LNCAP (cell line): Measurements from ENCODE around the gene ZYX.

ENCODE experiments used
- TF ChIP-seq, protein P1 (sequence below): fragments of 450-650 bp; IDR thresholded peaks from 2 replicates; pipeline ENCODE4 v1.5.1; 2017; ENCODE audit warnings: mild to moderate bottlenecking

Gene ZYX

DNA sequence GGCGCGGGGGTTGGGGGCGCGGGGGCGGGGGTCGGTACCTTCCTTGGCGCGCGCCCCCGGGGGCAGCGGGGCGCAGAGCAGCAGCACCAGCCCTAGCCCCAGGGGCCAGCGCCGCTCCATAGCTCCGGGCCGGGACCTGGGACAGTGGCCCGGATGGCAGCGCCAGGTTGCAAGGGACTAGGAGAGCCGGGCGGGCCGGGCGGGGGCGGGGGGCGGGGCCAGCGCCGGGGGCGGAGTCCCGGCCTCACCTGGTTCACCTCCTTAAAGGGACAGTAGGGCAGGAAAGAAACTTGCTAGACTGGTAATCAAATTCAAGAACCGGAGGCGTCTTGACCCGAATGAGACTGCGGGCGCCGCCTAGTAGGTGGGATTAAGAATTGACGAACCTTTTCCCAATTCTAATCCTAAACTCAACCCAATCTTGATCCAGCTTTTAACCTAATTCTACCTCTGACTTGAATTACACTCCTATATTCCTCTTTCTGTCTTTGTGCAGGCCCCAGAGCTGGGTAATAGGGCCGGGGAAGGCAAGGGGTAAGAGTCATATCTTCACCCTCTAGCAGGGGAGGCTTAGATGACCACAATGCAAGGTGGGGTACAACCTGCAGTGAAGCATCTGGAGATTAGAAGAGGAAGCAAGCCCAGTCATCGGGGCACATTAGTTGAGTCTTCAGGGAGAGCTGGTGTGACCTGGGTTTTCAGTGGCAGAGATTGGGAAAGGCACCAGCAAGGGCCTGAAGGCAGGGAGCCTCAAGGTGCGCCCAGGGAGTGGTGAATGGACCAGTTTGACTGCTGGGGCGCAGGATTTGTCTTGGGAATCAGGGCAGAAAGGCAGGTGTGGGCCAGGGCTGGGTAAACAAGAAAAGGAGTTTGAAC lies 27.8 kb downstream of the ZYX start, which contains the start of gene EPHA1:
EPHA1 (minus strand) TSS at position 171 of the 876 bp plus-strand sequence; CDS start at position 120, 51 bp downstream.
- TF ChIP-seq, protein P1, sequence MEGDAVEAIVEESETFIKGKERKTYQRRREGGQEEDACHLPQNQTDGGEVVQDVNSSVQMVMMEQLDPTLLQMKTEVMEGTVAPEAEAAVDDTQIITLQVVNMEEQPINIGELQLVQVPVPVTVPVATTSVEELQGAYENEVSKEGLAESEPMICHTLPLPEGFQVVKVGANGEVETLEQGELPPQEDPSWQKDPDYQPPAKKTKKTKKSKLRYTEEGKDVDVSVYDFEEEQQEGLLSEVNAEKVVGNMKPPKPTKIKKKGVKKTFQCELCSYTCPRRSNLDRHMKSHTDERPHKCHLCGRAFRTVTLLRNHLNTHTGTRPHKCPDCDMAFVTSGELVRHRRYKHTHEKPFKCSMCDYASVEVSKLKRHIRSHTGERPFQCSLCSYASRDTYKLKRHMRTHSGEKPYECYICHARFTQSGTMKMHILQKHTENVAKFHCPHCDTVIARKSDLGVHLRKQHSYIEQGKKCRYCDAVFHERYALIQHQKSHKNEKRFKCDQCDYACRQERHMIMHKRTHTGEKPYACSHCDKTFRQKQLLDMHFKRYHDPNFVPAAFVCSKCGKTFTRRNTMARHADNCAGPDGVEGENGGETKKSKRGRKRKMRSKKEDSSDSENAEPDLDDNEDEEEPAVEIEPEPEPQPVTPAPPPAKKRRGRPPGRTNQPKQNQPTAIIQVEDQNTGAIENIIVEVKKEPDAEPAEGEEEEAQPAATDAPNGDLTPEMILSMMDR, result peak; percentile 66

DNA sequence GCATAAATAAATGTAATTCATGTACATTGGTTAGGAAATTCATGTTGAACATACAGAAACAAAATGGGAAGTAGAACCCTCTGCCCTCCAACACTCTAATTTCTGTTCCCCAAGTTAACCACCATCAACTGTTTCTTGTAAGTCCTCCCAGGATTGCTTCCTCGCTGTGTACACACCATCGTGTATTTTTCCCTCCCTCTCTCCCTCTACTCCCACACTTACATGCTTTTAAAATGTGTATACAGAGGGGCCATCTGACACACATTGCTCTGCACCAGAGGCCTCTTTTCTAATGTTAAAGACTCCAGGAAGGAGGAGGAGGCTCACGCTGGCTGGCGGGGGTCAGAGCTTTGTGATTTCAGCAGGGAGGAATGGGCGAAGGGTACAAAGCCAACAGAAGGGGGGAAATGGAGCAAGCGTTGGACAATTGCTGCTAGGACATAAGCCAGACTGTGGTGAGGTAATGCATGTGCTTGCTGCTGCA lies 29.4 kb downstream of the ZYX start:
- TF ChIP-seq, protein P1, result no peak

DNA sequence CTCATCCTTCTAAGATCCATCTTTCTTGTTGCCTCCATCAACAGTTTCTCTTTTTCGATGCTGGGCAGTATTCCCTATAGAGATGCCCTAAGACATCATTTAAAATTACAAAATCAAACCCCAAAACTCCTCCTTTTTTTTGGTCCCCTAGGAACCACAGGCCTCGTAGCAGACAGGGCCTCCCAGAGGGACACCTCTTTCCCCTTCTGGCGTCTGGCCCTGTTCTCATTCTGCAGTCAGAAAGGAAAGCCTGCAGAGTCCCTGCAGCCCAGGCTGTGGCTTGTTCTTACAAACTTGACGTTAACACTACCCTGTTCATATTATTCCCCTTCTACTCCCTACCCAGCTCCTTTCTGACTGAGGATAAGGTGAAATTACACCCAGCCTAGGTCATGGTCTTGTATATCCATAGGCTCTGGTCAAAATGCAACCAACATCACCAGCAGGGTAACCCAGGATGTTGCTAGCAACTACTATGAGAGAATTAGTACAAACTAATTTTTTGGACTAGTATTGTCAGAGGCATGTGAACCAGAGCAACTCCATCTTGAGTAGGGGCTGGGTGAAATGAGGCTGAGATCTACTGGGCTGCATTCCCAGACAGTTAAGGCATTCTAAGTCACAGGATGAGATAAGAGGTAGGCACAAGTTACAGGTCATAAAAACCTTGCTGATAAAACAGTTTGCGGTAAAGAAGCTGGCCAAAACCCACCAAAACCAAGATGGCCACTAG lies 31.0 kb downstream of the ZYX start:
- TF ChIP-seq, protein P1, result no peak

DNA sequence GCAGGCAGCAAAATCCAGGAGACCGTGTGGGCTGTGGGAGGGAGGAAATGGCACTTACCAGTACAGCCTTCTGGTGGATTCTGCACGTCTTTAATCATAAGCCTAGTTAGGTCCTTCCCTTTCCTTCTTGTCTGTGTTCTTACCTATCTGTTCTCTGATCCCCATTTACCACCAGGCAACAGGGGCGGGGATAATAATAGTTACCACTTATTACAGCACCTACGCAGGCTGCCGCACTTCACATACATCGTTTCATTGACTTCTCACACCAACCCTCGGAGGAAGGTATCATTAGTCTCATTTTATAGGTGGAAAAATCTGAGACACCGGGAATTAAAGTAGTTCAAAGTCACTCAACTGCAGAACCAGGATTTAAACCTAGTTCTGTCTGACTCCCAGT lies 32.0 kb downstream of the ZYX start:
- TF ChIP-seq, protein P1, result no peak

DNA sequence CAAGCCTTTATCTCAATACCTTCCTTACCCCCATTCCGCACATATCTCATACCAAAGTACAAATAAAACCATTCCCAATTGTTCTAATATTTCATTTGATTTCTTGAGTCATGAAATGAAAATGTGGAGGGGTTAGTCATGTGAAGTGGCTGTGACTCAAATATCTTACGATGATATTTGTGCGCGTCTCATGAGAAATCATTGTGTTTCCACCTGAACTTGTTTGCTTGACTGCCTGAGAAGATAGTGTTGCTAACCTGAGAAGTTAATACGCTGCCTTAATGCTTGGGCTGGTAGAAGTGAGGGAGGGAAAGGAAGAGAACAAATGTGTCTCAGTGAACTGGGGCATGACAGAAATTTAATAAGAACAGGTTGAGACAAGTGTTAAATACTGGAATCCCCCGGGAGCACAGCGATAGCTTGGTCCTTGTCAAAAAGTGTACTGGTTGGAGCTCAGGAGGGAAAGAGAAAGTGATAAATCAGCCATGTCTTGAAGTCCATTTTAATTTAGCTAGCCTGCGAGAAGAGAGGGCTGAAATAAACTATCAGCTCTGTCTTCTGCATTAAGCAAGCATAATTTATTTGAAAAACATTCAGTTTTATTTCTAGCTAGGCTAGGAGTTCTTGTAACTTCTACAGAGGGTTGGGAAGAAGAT lies 34.7 kb downstream of the ZYX start:
- TF ChIP-seq, protein P1, result no peak

DNA sequence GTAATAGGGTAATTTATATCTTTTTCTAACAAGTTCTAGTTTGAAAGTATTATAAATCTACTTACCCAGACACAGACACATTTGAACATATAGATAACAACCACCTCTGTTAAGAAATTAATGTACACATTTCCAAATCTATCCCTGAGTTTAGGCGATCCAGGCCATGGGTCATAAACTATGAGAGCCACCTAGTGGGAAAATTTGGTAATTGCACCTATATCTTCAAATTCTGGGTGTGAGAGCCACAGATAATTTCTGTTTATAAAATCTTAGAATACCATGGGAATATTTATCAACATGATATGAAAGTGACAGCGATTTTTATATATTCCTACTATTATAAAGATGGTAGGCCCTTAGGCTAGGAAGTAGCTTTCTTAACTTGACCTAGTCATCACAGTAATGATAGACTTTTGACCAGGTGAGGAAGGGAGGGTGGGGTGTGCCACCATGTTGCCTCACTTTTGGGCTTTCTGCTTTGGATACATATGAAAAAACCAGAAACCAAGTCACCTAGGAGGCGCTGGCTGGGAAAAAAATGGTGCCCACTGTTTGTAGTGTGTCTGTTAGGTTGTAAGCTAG lies 35.5 kb downstream of the ZYX start:
- TF ChIP-seq, protein P1, result peak; percentile 79
